22Rv1 (cell line): ENCODE data around the gene FAM89A.

ENCODE experiments used
- CTCF ChIP-seq: fragments of 450-650 bp; IDR thresholded peaks from 2 replicates; pipeline ENCODE4 v1.5.1; 2017; ENCODE audit warnings: mild to moderate bottlenecking
- ZFX ChIP-seq: fragments of 450-650 bp; IDR thresholded peaks from 2 replicates; pipeline ENCODE4 v1.6.1; 2017; ENCODE audit warnings: antibody characterized with exemption, borderline replicate concordance

- TF ChIP-seq CTCF (no peak), ZFX (no peak)
Observed at GRCh38 chr1:231023150-231023549, 16.9 kb downstream of the FAM89A start.
